ENCODE measurements around the gene TMPRSS12.
A peak's percentile ranks its signal among the peaks of the same experiment; 100 is the strongest.
"Not testable (repeated sequence)": the region's sequence is repeated elsewhere in the genome, so short reads cannot be mapped to it uniquely, and the experiment has no call there.

The TMPRSS12 gene

GRCh38 chr12:50855218-50855617 lies 12.5 kb downstream of the TMPRSS12 start:
- H3K27ac ChIP-seq; DNase-seq (ENCODE audit: low read depth, low spot score): not testable (repeated sequence)

- not testable (repeated sequence) for DNase-seq (ENCODE audit: low read depth, low spot score); H3K27ac ChIP-seq
Measured at GRCh38 chr12:50855679-50856078, 13.0 kb downstream of the TMPRSS12 start.

GRCh38 chr12:50859621-50860310 lies 17.0 kb downstream of the TMPRSS12 start:
- no peak overlapping the region for H3K27ac ChIP-seq
- no peak for DNase-seq (ENCODE audit: low read depth, low spot score)

GRCh38 chr12:50862316-50862715 lies 19.6 kb downstream of the TMPRSS12 start:
- DNase-seq (ENCODE audit: low read depth, low spot score), result no peak
- H3K27ac ChIP-seq, result no peak overlapping the region

- DNase-seq (ENCODE audit: low read depth, low spot score), result no peak
- H3K27ac ChIP-seq, result no peak overlapping the region
Measured at GRCh38 chr12:50865266-50865665, 22.5 kb downstream of the TMPRSS12 start.

GRCh38 chr12:50868881-50869280 lies 26.2 kb downstream of the TMPRSS12 start:
- DNase-seq (ENCODE audit: low read depth, low spot score); H3K27ac ChIP-seq: not testable (repeated sequence)

- no peak overlapping the region for H3K27ac ChIP-seq
- no peak for DNase-seq (ENCODE audit: low read depth, low spot score)
Measured at GRCh38 chr12:50882563-50882962, 39.8 kb downstream of the TMPRSS12 start.

GRCh38 chr12:50887191-50887590 lies 44.5 kb downstream of the TMPRSS12 start:
- H3K27ac ChIP-seq, result no peak overlapping the region
- no peak for DNase-seq (ENCODE audit: low read depth, low spot score)

- H3K27ac ChIP-seq, result no peak overlapping the region
- DNase-seq (ENCODE audit: low read depth, low spot score), result no peak
Measured at GRCh38 chr12:50888666-50889065, 45.9 kb downstream of the TMPRSS12 start.

GRCh38 chr12:50894241-50894640 lies 51.5 kb downstream of the TMPRSS12 start:
- DNase-seq (ENCODE audit: low read depth, low spot score), result no peak
- H3K27ac ChIP-seq, result no peak overlapping the region

GRCh38 chr12:50901685-50902113 lies 59.0 kb downstream of the TMPRSS12 start:
- DNase-seq (ENCODE audit: low read depth, low spot score), result no peak
- H3K27ac ChIP-seq, result no peak overlapping the region

GRCh38 chr12:50908479-50908878 lies 65.8 kb downstream of the TMPRSS12 start:
- not testable (repeated sequence) for H3K27ac ChIP-seq; DNase-seq (ENCODE audit: low read depth, low spot score)

- H3K27ac ChIP-seq; DNase-seq (ENCODE audit: low read depth, low spot score): not testable (repeated sequence)
Measured at GRCh38 chr12:50912361-50912760, 69.6 kb downstream of the TMPRSS12 start.

- peak; percentile 63 for DNase-seq (ENCODE audit: low read depth, low spot score)
- no peak overlapping the region for H3K27ac ChIP-seq
Measured at GRCh38 chr12:50913224-50913623, 70.5 kb downstream of the TMPRSS12 start.

- DNase-seq (ENCODE audit: low read depth, low spot score), result no peak
- no peak overlapping the region for H3K27ac ChIP-seq
Measured at GRCh38 chr12:50914872-50915484, 72.3 kb downstream of the TMPRSS12 start.

GRCh38 chr12:50916292-50916691 lies 73.6 kb downstream of the TMPRSS12 start:
- no peak for DNase-seq (ENCODE audit: low read depth, low spot score)
- H3K27ac ChIP-seq, result no peak overlapping the region

GRCh38 chr12:50918584-50919316 lies 76.0 kb downstream of the TMPRSS12 start:
- no peak for DNase-seq (ENCODE audit: low read depth, low spot score)

GRCh38 chr12:50922820-50923219 lies 80.1 kb downstream of the TMPRSS12 start:
- no peak for DNase-seq (ENCODE audit: low read depth, low spot score)
- H3K27ac ChIP-seq, result no peak overlapping the region

More at GRCh38 chr12:50918584-50919316, 76.0 kb downstream of the TMPRSS12 start:
- H3K27ac ChIP-seq, result no peak overlapping the region

- H3K27ac ChIP-seq, result peak overlapping the region; percentile 26
- no peak for DNase-seq (ENCODE audit: low read depth, low spot score)
Measured at GRCh38 chr12:50923361-50924130, 80.8 kb downstream of the TMPRSS12 start.

GRCh38 chr12:50924131-50924438 lies 81.4 kb downstream of the TMPRSS12 start:
- DNase-seq (ENCODE audit: low read depth, low spot score), result no peak
- H3K27ac ChIP-seq, result peak overlapping the region; percentile 26

Measured in epithelial cell of prostate (primary cell).